Pulmonary artery endothelial cell (primary cell): ENCODE results near the gene KRTCAP2. TPM values are rescaled to one million over a fixed set of nuclear protein-coding genes. Genes with fewer than 3 reads are reported as not detected.

Experiments used
- total RNA-seq: library from RNA; depleted of rRNA; stranded (reverse); fragments of >200 nt; gene quantifications from 2 replicates; pipeline ENCODE4 v1.2.3, GENCODE V29; 2014

KRTCAP2 gene
- total RNA-seq, 1 donor from 2014 or later, result 117 TPM

Other genes starting within 250 kb of the KRTCAP2 start
- 13.9 and 17.6 TPM in 2 replicates for gene PMVK, start 236.6 kb downstream of the KRTCAP2 start, total RNA-seq
- gene PBXIP1, start 217.2 kb downstream of the KRTCAP2 start, total RNA-seq, result 78.0 and 94.9 TPM in 2 replicates
- 6.3 and 7.2 TPM in 2 replicates for gene PYGO2, start 211.5 kb downstream of the KRTCAP2 start, total RNA-seq
- 186 and 321 TPM in 2 replicates for gene SHC1, start 202.6 kb downstream of the KRTCAP2 start, total RNA-seq
- 78.0 and 143 TPM in 2 replicates for gene CKS1B, start 198.6 kb downstream of the KRTCAP2 start, total RNA-seq
- gene FLAD1, start 190.0 kb downstream of the KRTCAP2 start, total RNA-seq, result 29.5 TPM in 2 replicates
- gene LENEP, start 179.7 kb downstream of the KRTCAP2 start, total RNA-seq, result 0.56 and 0.66 TPM in 2 replicates
- gene ZBTB7B, start 170.5 kb downstream of the KRTCAP2 start, total RNA-seq, result 11.5 and 22.2 TPM in 2 replicates
- 0.07 TPM in 1 of 2 replicates, not detected in the other for gene DCST2, start 139.5 kb downstream of the KRTCAP2 start, total RNA-seq
- gene DCST1, start 139.5 kb downstream of the KRTCAP2 start, total RNA-seq, result not detected in 2 replicates
- gene ADAM15, start 122.0 kb downstream of the KRTCAP2 start, total RNA-seq, result 265 and 328 TPM in 2 replicates
- 6.5 and 10.9 TPM in 2 replicates for gene EFNA4, start 109.6 kb downstream of the KRTCAP2 start, total RNA-seq
- 1.2 and 1.9 TPM in 2 replicates for gene EFNA3, start 94.5 kb downstream of the KRTCAP2 start, total RNA-seq
- gene EFNA1, start 45.4 kb downstream of the KRTCAP2 start, total RNA-seq, result 53.3 and 57.0 TPM in 2 replicates
- 24.1 and 40.8 TPM in 2 replicates for gene SLC50A1, start 37.5 kb downstream of the KRTCAP2 start, total RNA-seq
- 29.2 and 31.1 TPM in 2 replicates for gene DPM3, start 32.8 kb downstream of the KRTCAP2 start, total RNA-seq
- gene TRIM46, start 545 bp upstream of the KRTCAP2 start, total RNA-seq, result 4.1 and 4.9 TPM in 2 replicates
- 12.8 and 17.1 TPM in 2 replicates for gene THBS3, start 34.6 kb upstream of the KRTCAP2 start, total RNA-seq
- gene MTX1, start 35.4 kb upstream of the KRTCAP2 start, total RNA-seq, result 45.1 and 54.2 TPM in 2 replicates
- gene ENTREP3, start 82.2 kb upstream of the KRTCAP2 start, total RNA-seq, result 4.9 and 6.5 TPM in 2 replicates
- 32.3 and 45.2 TPM in 2 replicates for gene SCAMP3, start 89.1 kb upstream of the KRTCAP2 start, total RNA-seq
- 19.8 and 28.7 TPM in 2 replicates for gene CLK2, start 100.2 kb upstream of the KRTCAP2 start, total RNA-seq
- 0.40 and 0.53 TPM in 2 replicates for gene HCN3, start 104.2 kb upstream of the KRTCAP2 start, total RNA-seq
- not detected in 2 replicates for gene PKLR, start 128.1 kb upstream of the KRTCAP2 start, total RNA-seq
- 425 and 494 TPM in 2 replicates for gene FDPS, start 135.6 kb upstream of the KRTCAP2 start, total RNA-seq
- gene RUSC1, start 147.6 kb upstream of the KRTCAP2 start, total RNA-seq, result 10.8 and 21.2 TPM in 2 replicates